ENCODE measurements around the gene CPNE6.

CPNE6 gene

DNA sequence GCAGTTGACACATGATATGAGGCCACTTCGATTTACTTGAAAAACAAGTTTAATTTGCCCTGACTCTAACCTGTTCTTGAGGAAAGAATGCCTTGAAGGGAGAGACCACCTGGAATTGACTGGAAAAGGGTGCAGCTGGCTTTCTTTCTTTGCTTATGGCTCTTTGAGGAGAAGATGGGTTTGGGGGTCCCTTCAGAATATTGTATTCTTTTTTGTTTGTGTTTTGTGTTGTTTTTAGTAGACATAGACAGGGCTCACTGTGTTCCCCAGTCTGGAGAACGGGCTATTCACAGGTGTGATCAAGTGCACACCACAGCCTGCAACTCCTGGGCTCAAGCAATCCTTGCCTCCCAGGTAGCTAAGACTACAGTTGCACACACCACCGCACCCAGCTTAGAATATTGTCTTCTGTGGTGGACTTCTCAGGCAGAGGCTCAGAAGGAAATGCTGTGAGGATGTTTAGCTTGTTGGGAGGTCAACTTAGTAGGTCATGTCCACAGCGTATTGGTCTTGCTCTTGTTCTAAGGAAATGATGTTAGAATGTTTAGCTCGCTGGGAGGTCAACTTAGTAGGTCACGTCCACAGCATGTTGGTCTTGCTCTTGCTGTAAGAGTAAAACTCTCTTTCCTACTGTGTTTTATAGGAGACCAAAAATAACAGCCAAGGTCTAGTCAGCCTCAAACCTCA lies 44.9 kb downstream of the CPNE6 start:
- H3K36me3 Mint-ChIP-seq (ENCODE audit: low read depth), result peaks cover 42% of the 10 kb centered on the region
- H3K27ac Mint-ChIP-seq, result peak overlapping the region; percentile 100
- TF ChIP-seq, protein P1, sequence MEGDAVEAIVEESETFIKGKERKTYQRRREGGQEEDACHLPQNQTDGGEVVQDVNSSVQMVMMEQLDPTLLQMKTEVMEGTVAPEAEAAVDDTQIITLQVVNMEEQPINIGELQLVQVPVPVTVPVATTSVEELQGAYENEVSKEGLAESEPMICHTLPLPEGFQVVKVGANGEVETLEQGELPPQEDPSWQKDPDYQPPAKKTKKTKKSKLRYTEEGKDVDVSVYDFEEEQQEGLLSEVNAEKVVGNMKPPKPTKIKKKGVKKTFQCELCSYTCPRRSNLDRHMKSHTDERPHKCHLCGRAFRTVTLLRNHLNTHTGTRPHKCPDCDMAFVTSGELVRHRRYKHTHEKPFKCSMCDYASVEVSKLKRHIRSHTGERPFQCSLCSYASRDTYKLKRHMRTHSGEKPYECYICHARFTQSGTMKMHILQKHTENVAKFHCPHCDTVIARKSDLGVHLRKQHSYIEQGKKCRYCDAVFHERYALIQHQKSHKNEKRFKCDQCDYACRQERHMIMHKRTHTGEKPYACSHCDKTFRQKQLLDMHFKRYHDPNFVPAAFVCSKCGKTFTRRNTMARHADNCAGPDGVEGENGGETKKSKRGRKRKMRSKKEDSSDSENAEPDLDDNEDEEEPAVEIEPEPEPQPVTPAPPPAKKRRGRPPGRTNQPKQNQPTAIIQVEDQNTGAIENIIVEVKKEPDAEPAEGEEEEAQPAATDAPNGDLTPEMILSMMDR (IDR thresholded peaks at IDR 0.05; ENCODE audit: unreplicated experiment in 3 of 3), result no peak
- H3K27me3 Mint-ChIP-seq (ENCODE audit: low read depth), result no peaks in the 10 kb centered on the region
- peaks cover 20% of the 10 kb centered on the region for H3K4me1 Mint-ChIP-seq
- no peaks in the 10 kb centered on the region for H3K9me3 Mint-ChIP-seq
- peak overlapping the region; percentile 96 to 99 (median 99) for H3K4me3 Mint-ChIP-seq

DNA sequence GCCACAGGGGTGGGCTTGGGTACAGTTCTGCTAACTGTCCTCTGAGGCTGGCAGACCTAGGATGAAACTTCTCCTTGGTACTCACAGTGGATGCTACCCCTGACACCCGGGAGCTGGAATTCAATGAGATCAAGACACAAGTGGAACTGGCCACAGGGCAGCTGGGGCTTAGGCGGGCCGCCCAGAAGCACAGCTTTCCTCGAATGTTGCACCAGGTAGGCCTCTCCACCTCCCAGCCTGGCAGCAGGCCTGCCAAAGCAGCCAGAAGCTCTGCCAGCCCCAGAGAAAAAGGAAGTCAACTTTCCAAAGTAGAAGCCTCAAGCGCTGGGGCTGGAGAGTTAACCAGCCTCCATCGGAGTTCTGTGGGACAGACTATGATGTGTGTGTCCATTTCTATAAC lies 45.8 kb downstream of the CPNE6 start:
- Mint-ChIP-seq H3K27ac (no peak overlapping the region), H3K9me3 (no peaks in the 10 kb centered on the region), H3K36me3 (ENCODE audit: low read depth) (peaks cover 47% of the 10 kb centered on the region), H3K27me3 (ENCODE audit: low read depth) (no peaks in the 10 kb centered on the region), H3K4me3 (peak overlapping the region in 1 of 3 experiments; percentile 96), H3K4me1 (peaks cover 20% of the 10 kb centered on the region)
- TF ChIP-seq, protein P1 (IDR thresholded peaks at IDR 0.05; ENCODE audit: unreplicated experiment in 3 of 3), result no peak

DNA sequence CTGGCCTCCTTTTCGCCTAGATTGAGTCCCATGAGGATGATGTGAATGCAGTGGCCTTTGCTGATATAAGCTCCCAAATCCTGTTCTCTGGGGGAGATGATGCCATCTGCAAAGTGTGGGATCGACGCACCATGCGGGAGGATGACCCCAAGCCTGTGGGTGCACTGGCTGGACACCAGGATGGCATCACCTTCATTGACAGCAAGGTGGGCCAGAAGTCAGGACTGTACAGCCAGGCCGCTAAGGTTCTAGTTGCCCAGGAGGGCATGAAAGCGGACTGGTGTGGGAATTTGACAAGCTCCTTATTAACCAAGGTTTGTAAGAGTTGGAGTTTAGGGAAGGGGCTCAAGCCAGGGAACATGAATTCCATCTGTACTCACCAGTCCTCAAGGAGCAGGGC lies 48.3 kb downstream of the CPNE6 start:
- H3K27me3 Mint-ChIP-seq (ENCODE audit: low read depth), result no peaks in the 10 kb centered on the region
- H3K4me1 Mint-ChIP-seq, result peaks cover 20% of the 10 kb centered on the region
- TF ChIP-seq, protein P1 (IDR thresholded peaks at IDR 0.05; ENCODE audit: unreplicated experiment in 3 of 3), result no peak
- H3K36me3 Mint-ChIP-seq (ENCODE audit: low read depth), result peaks cover 63% of the 10 kb centered on the region
- no peak overlapping the region for H3K27ac Mint-ChIP-seq
- no peak overlapping the region for H3K4me3 Mint-ChIP-seq
- H3K9me3 Mint-ChIP-seq, result no peaks in the 10 kb centered on the region

DNA sequence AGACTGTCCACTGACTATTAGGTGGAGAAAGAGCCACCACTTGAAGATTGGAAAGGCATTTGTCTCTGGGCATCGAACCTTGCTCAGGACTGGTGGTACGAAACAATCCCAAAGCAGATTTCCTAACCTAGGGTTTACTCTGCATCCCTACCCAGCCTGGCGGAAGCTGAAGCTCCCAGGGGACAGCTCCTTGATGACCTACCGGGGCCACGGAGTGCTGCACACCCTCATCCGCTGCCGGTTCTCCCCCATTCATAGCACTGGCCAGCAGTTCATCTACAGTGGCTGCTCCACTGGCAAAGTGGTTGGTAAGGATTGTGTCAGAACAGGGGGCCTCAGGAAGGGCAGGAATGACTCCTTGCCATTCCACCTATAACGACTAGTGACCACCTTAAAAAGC lies 49.8 kb downstream of the CPNE6 start:
- H3K36me3 Mint-ChIP-seq (ENCODE audit: low read depth), result peaks cover 61% of the 10 kb centered on the region
- no peak overlapping the region for H3K27ac Mint-ChIP-seq
- H3K4me1 Mint-ChIP-seq, result peaks cover 6% of the 10 kb centered on the region
- TF ChIP-seq, protein P1 (IDR thresholded peaks at IDR 0.05; ENCODE audit: unreplicated experiment in 3 of 3), result no peak
- H3K4me3 Mint-ChIP-seq, result no peak overlapping the region
- no peaks in the 10 kb centered on the region for H3K27me3 Mint-ChIP-seq (ENCODE audit: low read depth)
- H3K9me3 Mint-ChIP-seq, result no peaks in the 10 kb centered on the region

DNA sequence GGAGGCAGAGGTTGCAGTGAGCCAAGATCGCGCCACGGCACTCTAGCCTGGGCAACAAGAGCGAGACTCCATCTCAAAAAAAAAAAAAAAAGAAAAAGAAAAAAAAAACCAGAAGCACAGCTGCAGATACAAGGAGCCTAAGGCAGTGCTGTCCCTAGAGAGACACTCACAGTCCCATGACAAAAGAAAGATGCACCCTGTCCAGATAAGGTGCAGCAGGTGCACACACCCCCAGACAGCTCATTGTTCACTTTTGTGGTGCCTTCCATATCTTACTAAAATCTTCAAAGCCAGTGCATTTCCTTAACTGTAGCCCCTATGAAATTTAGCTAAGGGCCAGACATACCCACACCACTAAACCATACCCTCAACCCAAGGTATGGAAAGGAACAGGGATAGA lies 51.1 kb downstream of the CPNE6 start:
- Mint-ChIP-seq H3K4me3 (no peak overlapping the region), H3K9me3 (no peaks in the 10 kb centered on the region), H3K4me1 (peaks cover 8% of the 10 kb centered on the region), H3K27me3 (ENCODE audit: low read depth) (no peaks in the 10 kb centered on the region), H3K36me3 (ENCODE audit: low read depth) (peaks cover 54% of the 10 kb centered on the region), H3K27ac (no peak overlapping the region)
- TF ChIP-seq, protein P1 (IDR thresholded peaks at IDR 0.05; ENCODE audit: unreplicated experiment in 3 of 3), result no peak

DNA sequence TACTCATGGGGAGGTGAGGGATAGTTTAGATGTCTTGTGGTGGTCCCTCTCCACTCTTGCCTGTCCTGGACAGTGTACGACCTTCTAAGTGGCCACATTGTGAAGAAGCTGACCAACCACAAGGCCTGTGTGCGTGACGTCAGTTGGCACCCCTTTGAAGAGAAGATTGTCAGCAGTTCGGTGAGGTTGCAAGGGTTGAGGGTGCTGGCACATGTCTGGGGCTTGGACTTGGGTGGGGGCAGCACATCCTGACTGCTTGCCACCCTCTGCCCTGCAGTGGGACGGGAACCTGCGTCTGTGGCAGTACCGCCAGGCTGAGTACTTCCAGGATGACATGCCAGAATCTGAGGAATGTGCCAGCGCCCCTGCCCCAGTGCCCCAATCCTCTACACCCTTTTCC lies 51.5 kb downstream of the CPNE6 start:
- peaks cover 8% of the 10 kb centered on the region for H3K4me1 Mint-ChIP-seq
- H3K27me3 Mint-ChIP-seq (ENCODE audit: low read depth), result no peaks in the 10 kb centered on the region
- TF ChIP-seq, protein P1 (IDR thresholded peaks at IDR 0.05; ENCODE audit: unreplicated experiment in 3 of 3), result no peak
- no peaks in the 10 kb centered on the region for H3K9me3 Mint-ChIP-seq
- no peak overlapping the region for H3K27ac Mint-ChIP-seq
- peaks cover 49% of the 10 kb centered on the region for H3K36me3 Mint-ChIP-seq (ENCODE audit: low read depth)
- H3K4me3 Mint-ChIP-seq, result no peak overlapping the region

Measured in nephron (organoid).